Calu3 (cell line): Measurements from ENCODE around the gene GAGE1. TPM values are rescaled to one million over a fixed set of nuclear protein-coding genes. Genes with fewer than 3 reads are reported as not detected.
"Not testable (repeated sequence)": the region's sequence is repeated elsewhere in the genome, so short reads cannot be mapped to it uniquely, and the experiment has no call there.

Experiments
- Bru-seq: library from RNA; stranded (reverse); fragments of 400-500 nt; gene quantifications from one replicate; lab custom pipeline; 2021; lab: Mats Ljungman, UMichigan
- BruChase-seq, 2 experiments: library from RNA; stranded (reverse); fragments of 400-500 nt; gene quantifications; one replicate each; lab custom pipeline; 2021; lab: Mats Ljungman, UMichigan
- BruUV-seq: library from RNA; stranded (reverse); fragments of 400-500 nt; replicated peaks from 2 replicates; lab custom pipeline; 2021; lab: Mats Ljungman, UMichigan
- CTCF ChIA-PET: fragments of 300-600 bp; sonication (Branson Sonifier 250); formaldehyde crosslinking; loops from one replicate; lab custom pipeline; 2022; ENCODE audit warnings: antibody characterized with exemption; lab: Charles Lee
- DNase-seq: peaks from one replicate; pipeline ENCODE4 v3.0.0; 2022
- H3K27ac Mint-ChIP-seq: one replicate; pipeline ENCODE4 v1.8.0; 2022; ENCODE audit warnings: mixed read lengths; ENCODE audit not compliant: unreplicated experiment
- H3K27me3 Mint-ChIP-seq: one replicate; pipeline ENCODE4 v1.8.0; 2022; ENCODE audit warnings: mixed read lengths; ENCODE audit not compliant: unreplicated experiment
- H3K36me3 Mint-ChIP-seq: one replicate; pipeline ENCODE4 v1.8.0; 2022; ENCODE audit warnings: mild to moderate bottlenecking, moderate library complexity, mixed read lengths; ENCODE audit not compliant: insufficient read depth, unreplicated experiment
- H3K4me1 Mint-ChIP-seq: one replicate; pipeline ENCODE4 v1.8.0; 2022; ENCODE audit warnings: mild to moderate bottlenecking, low read depth, mixed read lengths; ENCODE audit not compliant: unreplicated experiment
- H3K4me3 Mint-ChIP-seq: one replicate; pipeline ENCODE4 v1.8.0; 2022; ENCODE audit warnings: mild to moderate bottlenecking, low read depth, moderate library complexity, mixed read lengths; ENCODE audit not compliant: unreplicated experiment
- H3K9me3 Mint-ChIP-seq: one replicate; pipeline ENCODE4 v1.8.0; 2022; ENCODE audit warnings: low read depth, mixed read lengths; ENCODE audit not compliant: unreplicated experiment
- intact Hi-C: fragments of 100-400 bp; cut with micrococcal nuclease; formaldehyde crosslinking; loops from one replicate; pipeline ENCODE4 v1.10.0; 2022; ENCODE audit not compliant: unreplicated experiment
- long read RNA-seq: library from polyadenylated mRNA; stranded (forward); transcript quantifications from one replicate; pipeline ENCODE4 v2.0.0, GENCODE V29; 2022
- total RNA-seq: library from RNA; stranded (reverse); gene quantifications from 2 replicates; pipeline ENCODE4 v1.2.3, GENCODE V29; 2022

GAGE1 gene, protein sequence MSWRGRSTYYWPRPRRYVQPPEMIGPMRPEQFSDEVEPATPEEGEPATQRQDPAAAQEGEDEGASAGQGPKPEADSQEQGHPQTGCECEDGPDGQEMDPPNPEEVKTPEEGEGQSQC
- total RNA-seq (not detected in 2 replicates), Bru-seq, nascent RNA (not detected), BruChase-seq, experiment 1, labeled RNA remaining after a 6-hour chase (percentile 6 among the genes with signal in this experiment), BruChase-seq, experiment 2, labeled RNA remaining after a 2-hour chase (not detected)
- long read RNA-seq = 0 reads

DNA sequence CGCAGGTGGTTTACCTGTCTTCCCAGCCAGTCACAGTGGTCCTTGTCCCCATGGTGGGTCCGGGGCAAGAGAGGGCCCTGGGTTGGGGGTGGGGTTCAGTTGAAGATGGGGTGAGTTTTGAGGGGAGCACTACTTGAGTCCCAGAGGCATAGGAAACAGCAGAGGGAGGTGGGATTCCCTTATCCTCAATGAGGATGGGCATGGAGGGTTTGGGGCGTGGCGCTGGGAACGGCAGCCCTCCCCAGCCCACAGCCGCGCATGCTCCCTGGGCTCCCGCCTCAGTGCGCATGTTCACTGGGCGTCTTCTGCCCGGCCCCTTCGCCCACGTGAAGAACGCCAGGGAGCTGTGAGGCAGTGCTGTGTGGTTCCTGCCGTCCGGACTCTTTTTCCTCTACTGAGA, at the start of gene GAGE1:
Gene GAGE1, plus strand, starts transcription at position 301 of the 400 bp plus-strand sequence. CDS start 1,155 bp downstream, outside the sequence.
- H3K9me3 Mint-ChIP-seq, H3K27ac Mint-ChIP-seq, H3K27me3 Mint-ChIP-seq, intact Hi-C loops, H3K4me1 Mint-ChIP-seq, DNase-seq, BruUV-seq, CTCF ChIA-PET, H3K4me3 Mint-ChIP-seq, H3K36me3 Mint-ChIP-seq: not testable (repeated sequence)

GRCh38 chrX:49550989-49551388, 47.8 kb upstream of the GAGE1 start, which contains the start of gene GAGE12E:
Gene GAGE12E (plus strand): TSS chrX:49551289. CDS start chrX:49552444, 1,155 bp downstream.
- H3K36me3 Mint-ChIP-seq, DNase-seq, H3K4me3 Mint-ChIP-seq, BruUV-seq, H3K4me1 Mint-ChIP-seq, H3K27me3 Mint-ChIP-seq, H3K27ac Mint-ChIP-seq, intact Hi-C loops, CTCF ChIA-PET, H3K9me3 Mint-ChIP-seq: not testable (repeated sequence)

GRCh38 chrX:49560542-49560941, 38.3 kb upstream of the GAGE1 start, which contains the start of gene GAGE12F:
Gene GAGE12F (plus strand): TSS chrX:49560842. CDS start chrX:49561997, 1,155 bp downstream.
- intact Hi-C loops, CTCF ChIA-PET, H3K36me3 Mint-ChIP-seq, DNase-seq, H3K27ac Mint-ChIP-seq, BruUV-seq, H3K9me3 Mint-ChIP-seq, H3K27me3 Mint-ChIP-seq, H3K4me3 Mint-ChIP-seq, H3K4me1 Mint-ChIP-seq: not testable (repeated sequence)

- BruUV-seq, intact Hi-C loops, H3K4me1 Mint-ChIP-seq, H3K27ac Mint-ChIP-seq, H3K36me3 Mint-ChIP-seq, H3K9me3 Mint-ChIP-seq, H3K4me3 Mint-ChIP-seq, H3K27me3 Mint-ChIP-seq, CTCF ChIA-PET, DNase-seq: not testable (repeated sequence)
Measured at GRCh38 chrX:49568728-49569127, 30.1 kb upstream of the GAGE1 start.

DNA sequence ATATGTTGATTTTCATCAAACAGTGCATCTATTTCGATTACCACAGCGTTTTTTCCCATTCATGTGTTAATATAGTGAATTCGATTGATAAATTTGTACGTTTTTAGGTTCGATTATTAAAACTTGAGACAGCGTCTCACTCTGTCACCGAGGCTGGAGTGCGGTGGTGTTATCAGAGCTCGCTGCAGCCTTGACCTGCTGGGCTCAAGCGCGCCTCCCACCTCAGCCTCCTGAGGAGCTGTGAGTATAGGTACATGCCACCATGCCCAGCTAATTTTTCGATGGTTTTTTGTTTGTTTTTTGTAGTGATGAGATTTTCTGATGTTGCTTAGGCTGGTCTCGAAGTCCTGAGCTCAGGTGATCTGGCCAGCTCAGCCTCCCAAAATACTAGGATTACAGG, 29.7 kb upstream of the GAGE1 start:
- BruUV-seq, H3K36me3 Mint-ChIP-seq, intact Hi-C loops: not testable (repeated sequence)

GRCh38 chrX:49570100-49570499, 28.7 kb upstream of the GAGE1 start, which contains the start of gene GAGE12G:
Gene GAGE12G (plus strand): TSS chrX:49570400. CDS start chrX:49571555, 1,155 bp downstream.
- DNase-seq, H3K27me3 Mint-ChIP-seq, H3K9me3 Mint-ChIP-seq, H3K36me3 Mint-ChIP-seq, CTCF ChIA-PET, H3K4me3 Mint-ChIP-seq, BruUV-seq, intact Hi-C loops, H3K4me1 Mint-ChIP-seq, H3K27ac Mint-ChIP-seq: not testable (repeated sequence)

More for the DNA sequence above, 29.7 kb upstream of the GAGE1 start:
- H3K4me1 Mint-ChIP-seq, DNase-seq, H3K27ac Mint-ChIP-seq, CTCF ChIA-PET, H3K27me3 Mint-ChIP-seq, H3K9me3 Mint-ChIP-seq, H3K4me3 Mint-ChIP-seq: not testable (repeated sequence)

- CTCF ChIA-PET, H3K4me3 Mint-ChIP-seq, H3K27ac Mint-ChIP-seq, H3K9me3 Mint-ChIP-seq, H3K27me3 Mint-ChIP-seq, intact Hi-C loops, DNase-seq, H3K4me1 Mint-ChIP-seq, BruUV-seq, H3K36me3 Mint-ChIP-seq: not testable (repeated sequence)
Measured at GRCh38 chrX:49579649-49580048, 19.2 kb upstream of the GAGE1 start, which contains the start of gene GAGE12H. Gene GAGE12H (plus strand): TSS chrX:49579949. CDS start chrX:49581104, 1,155 bp downstream.

DNA sequence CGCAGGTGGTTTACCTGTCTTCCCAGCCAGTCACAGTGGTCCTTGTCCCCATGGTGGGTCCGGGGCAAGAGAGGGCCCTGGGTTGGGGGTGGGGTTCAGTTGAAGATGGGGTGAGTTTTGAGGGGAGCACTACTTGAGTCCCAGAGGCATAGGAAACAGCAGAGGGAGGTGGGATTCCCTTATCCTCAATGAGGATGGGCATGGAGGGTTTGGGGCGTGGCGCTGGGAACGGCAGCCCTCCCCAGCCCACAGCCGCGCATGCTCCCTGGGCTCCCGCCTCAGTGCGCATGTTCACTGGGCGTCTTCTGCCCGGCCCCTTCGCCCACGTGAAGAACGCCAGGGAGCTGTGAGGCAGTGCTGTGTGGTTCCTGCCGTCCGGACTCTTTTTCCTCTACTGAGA, 9.6 kb upstream of the GAGE1 start, which contains the start of gene GAGE2A:
Gene GAGE2A, plus strand, starts transcription at position 301 of the 400 bp plus-strand sequence. CDS start 1,155 bp downstream, outside the sequence.
- CTCF ChIA-PET, H3K27me3 Mint-ChIP-seq, H3K27ac Mint-ChIP-seq, intact Hi-C loops, H3K4me1 Mint-ChIP-seq, H3K9me3 Mint-ChIP-seq, H3K36me3 Mint-ChIP-seq, DNase-seq, BruUV-seq, H3K4me3 Mint-ChIP-seq: not testable (repeated sequence)

GRCh38 chrX:49589769-49590478, 8.9 kb upstream of the GAGE1 start:
- H3K36me3 Mint-ChIP-seq, H3K4me1 Mint-ChIP-seq, H3K9me3 Mint-ChIP-seq, H3K27me3 Mint-ChIP-seq, H3K27ac Mint-ChIP-seq, CTCF ChIA-PET, BruUV-seq, H3K4me3 Mint-ChIP-seq, intact Hi-C loops: not testable (repeated sequence)
- peak; percentile 8 for DNase-seq
